ENCODE results near the gene STYXL2.

The STYXL2 gene

DNA sequence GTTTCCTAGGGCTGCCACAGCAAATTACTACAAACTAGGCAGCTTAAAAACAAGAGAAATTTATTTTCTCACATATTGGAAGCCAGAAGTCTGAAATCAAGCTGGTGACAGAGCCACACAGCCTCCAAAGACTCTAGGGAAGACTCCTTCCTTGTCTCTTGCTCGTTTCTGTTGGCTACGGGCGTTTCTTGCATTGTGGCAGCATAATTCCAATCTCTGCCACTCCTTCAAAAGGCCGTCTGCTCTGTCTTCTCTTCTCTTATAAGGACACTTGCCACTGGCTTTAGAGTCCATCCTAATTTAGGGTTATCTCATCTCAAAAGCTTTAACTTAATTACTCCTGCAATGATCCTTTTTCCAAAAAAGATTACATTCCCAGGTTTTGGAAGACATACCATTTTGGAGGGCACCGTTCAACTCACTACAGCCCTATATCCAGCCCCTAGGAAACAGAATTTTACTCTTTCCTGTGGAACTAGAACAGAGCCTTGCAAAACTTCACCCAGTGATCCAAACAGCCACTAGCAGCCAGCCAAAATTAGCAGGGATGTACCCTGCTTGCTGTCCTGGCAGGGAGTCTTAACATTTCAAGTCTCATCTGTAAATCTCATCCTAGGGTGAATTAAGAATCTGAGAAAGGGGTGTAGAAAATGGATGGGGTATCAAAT lies 9.2 kb downstream of the STYXL2 start:
- Histone ChIP-seq H3K9me3 (no peaks in the 10 kb centered on the region), H3K27me3 (peaks cover 38% of the 10 kb centered on the region), H3K4me1 (ENCODE audit: control insufficient read depth in 1 of 2, insufficient read depth in 1 of 2, low read depth in 1 of 2, low read length in 1 of 2) (peaks cover 6 to 10% of the 10 kb centered on the region in 2 experiments), H3K36me3 (no peaks in the 10 kb centered on the region), H3K4me3 (ENCODE audit: low read depth in 1 of 2, low read length in 1 of 2) (no peak overlapping the region), H3K27ac (no peak overlapping the region)
- TF ChIP-seq, protein P1, sequence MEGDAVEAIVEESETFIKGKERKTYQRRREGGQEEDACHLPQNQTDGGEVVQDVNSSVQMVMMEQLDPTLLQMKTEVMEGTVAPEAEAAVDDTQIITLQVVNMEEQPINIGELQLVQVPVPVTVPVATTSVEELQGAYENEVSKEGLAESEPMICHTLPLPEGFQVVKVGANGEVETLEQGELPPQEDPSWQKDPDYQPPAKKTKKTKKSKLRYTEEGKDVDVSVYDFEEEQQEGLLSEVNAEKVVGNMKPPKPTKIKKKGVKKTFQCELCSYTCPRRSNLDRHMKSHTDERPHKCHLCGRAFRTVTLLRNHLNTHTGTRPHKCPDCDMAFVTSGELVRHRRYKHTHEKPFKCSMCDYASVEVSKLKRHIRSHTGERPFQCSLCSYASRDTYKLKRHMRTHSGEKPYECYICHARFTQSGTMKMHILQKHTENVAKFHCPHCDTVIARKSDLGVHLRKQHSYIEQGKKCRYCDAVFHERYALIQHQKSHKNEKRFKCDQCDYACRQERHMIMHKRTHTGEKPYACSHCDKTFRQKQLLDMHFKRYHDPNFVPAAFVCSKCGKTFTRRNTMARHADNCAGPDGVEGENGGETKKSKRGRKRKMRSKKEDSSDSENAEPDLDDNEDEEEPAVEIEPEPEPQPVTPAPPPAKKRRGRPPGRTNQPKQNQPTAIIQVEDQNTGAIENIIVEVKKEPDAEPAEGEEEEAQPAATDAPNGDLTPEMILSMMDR (IDR thresholded peaks at IDR 0.05): no peak

- no peak overlapping the region for H3K4me3 ChIP-seq (ENCODE audit: low read depth in 1 of 2, low read length in 1 of 2)
- TF ChIP-seq, protein P1 (IDR thresholded peaks at IDR 0.05): no peak
- no peaks in the 10 kb centered on the region for H3K9me3 ChIP-seq
- H3K27me3 ChIP-seq: peaks cover 38% of the 10 kb centered on the region
- H3K27ac ChIP-seq: no peak overlapping the region
- H3K4me1 ChIP-seq (ENCODE audit: control insufficient read depth in 1 of 2, insufficient read depth in 1 of 2, low read depth in 1 of 2, low read length in 1 of 2): peaks cover 6 to 10% of the 10 kb centered on the region in 2 experiments
- H3K36me3 ChIP-seq: no peaks in the 10 kb centered on the region
These were observed 10.4 kb downstream of the STYXL2 start for GRCh38 chr1:167104256-167104633.

- peaks cover 6 to 10% of the 10 kb centered on the region in 2 experiments for H3K4me1 ChIP-seq (ENCODE audit: control insufficient read depth in 1 of 2, insufficient read depth in 1 of 2, low read depth in 1 of 2, low read length in 1 of 2)
- no peak overlapping the region for H3K27ac ChIP-seq
These were observed 11.6 kb downstream of the STYXL2 start for GRCh38 chr1:167105271-167106118.

GRCh38 chr1:167106119-167106461 lies 12.2 kb downstream of the STYXL2 start:
- H3K4me1 ChIP-seq (ENCODE audit: control insufficient read depth in 1 of 2, insufficient read depth in 1 of 2, low read depth in 1 of 2, low read length in 1 of 2): peaks cover 6 to 10% of the 10 kb centered on the region in 2 experiments
- TF ChIP-seq, protein P1 (IDR thresholded peaks at IDR 0.05): no peak
- no peaks in the 10 kb centered on the region for H3K36me3 ChIP-seq
- H3K27ac ChIP-seq: no peak overlapping the region
- H3K9me3 ChIP-seq: no peaks in the 10 kb centered on the region
- H3K4me3 ChIP-seq (ENCODE audit: low read depth in 1 of 2, low read length in 1 of 2): no peak overlapping the region
- peaks cover 38% of the 10 kb centered on the region for H3K27me3 ChIP-seq

More at GRCh38 chr1:167105271-167106118, 11.6 kb downstream of the STYXL2 start:
- Histone ChIP-seq H3K4me3 (ENCODE audit: low read depth in 1 of 2, low read length in 1 of 2) (no peak overlapping the region), H3K9me3 (no peaks in the 10 kb centered on the region), H3K36me3 (no peaks in the 10 kb centered on the region), H3K27me3 (peaks cover 38% of the 10 kb centered on the region)
- TF ChIP-seq, protein P1 (IDR thresholded peaks at IDR 0.05): no peak

DNA sequence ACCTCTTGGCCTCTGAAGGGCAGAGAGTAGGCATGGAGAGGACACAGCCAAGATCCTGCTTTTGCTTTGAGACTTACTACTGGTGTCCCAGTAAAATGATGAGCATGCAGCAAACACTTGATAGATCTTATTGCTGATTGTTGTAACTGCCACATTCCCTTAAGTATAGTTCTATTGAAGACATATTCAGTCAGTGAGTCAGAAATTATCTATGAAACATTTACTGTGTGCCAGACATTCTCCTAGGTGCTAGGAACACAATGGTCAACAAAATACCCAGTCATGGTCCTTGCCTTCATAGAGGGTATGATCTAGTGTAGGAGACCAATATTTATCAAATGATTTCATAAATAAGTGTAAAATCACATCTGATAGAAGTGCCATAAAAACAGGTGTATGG lies 13.6 kb downstream of the STYXL2 start:
- Histone ChIP-seq H3K4me3 (ENCODE audit: low read depth in 1 of 2, low read length in 1 of 2) (no peak overlapping the region), H3K27ac (no peak overlapping the region), H3K36me3 (no peaks in the 10 kb centered on the region), H3K9me3 (no peaks in the 10 kb centered on the region), H3K27me3 (peaks cover 37% of the 10 kb centered on the region), H3K4me1 (ENCODE audit: control insufficient read depth in 1 of 2, insufficient read depth in 1 of 2, low read depth in 1 of 2, low read length in 1 of 2) (peaks cover 6 to 10% of the 10 kb centered on the region in 2 experiments)
- TF ChIP-seq, protein P1 (IDR thresholded peaks at IDR 0.05): no peak

Measured in neutrophil (primary cell).